Adrenal gland (tissue), 12 donors: Measurements from ENCODE around the gene TP53AIP1. TPM values are rescaled to one million over a fixed set of nuclear protein-coding genes. Genes with fewer than 3 reads are reported as not detected.

Experiments used
- DNase-seq, 7 donors: peaks; one replicate each; pipeline ENCODE4 v3.0.0-alpha.2; 2019 to 2020
- H3K27ac ChIP-seq, 5 donors: fragments of 200-600 bp; sonication (generic) in 4 of 5; 1 replicate in 3 of 5; 2 replicates in 2 of 5; pipeline versions ENCODE4 v1.5.1 to v1.8.0; 2016 to 2020; ENCODE audit warnings: mild to moderate bottlenecking in 1 of 5
- H3K27me3 ChIP-seq: fragments of 200-600 bp; 2 replicates; pipeline ENCODE4 v1.8.0; 2021
- H3K36me3 ChIP-seq, 2 donors: fragments of 200-600 bp; replicated peaks in 1 of 2; 1 replicate in 1 of 2; 2 replicates in 1 of 2; pipeline versions ENCODE4 v1.5.1 to v1.8.0; 2018 to 2022
- H3K4me1 ChIP-seq, 2 donors: fragments of 200-600 bp; replicated peaks in 1 of 2; 1 replicate in 1 of 2; 2 replicates in 1 of 2; pipeline versions ENCODE4 v1.5.1 to v1.8.0; 2018 to 2021
- H3K4me3 ChIP-seq, 4 donors: fragments of 200-600 bp; sonication (generic) in 3 of 4; one replicate each; pipeline ENCODE4 v1.5.1; 2016 to 2018
- H3K9me3 ChIP-seq, 3 donors: fragments of 200-600 bp; sonication (generic) in 1 of 3; replicated peaks in 1 of 3; 1 replicate in 2 of 3; 2 replicates in 1 of 3; pipeline versions ENCODE4 v1.5.1 to v1.8.0; 2016 to 2021
- POLR2A ChIP-seq, 2 donors: fragments of 450-650 bp; IDR thresholded peaks; one replicate each; pipeline ENCODE4 v1.6.1; 2017; ENCODE audit warnings: antibody characterized with exemption in 2 of 2, mild to moderate bottlenecking in 2 of 2, moderate library complexity in 1 of 2
- WGBS, 4 donors: extraction: QIAGEN DNeasy Blood & Tissue Kit in 2 of 4; methylation state at CpG; one replicate each; pipeline versions ENCODE4 v1.1.5 to v1.1.7; 2013 to 2017; 5-methylcytosine and 5-hydroxymethylcytosine counted together
- intact Hi-C, 2 donors: fragments of 100-400 bp; cut with DNase I; formaldehyde crosslinking; loops; one replicate each; pipeline versions ENCODE4 v1.14.1 to v1.15.0; 2022 to 2023
- polyA plus RNA-seq, 3 donors: library from polyadenylated mRNA; stranded (reverse); fragments of 200-250 nt in 2 of 3; fragments of 350-450 nt in 1 of 3; fragmentation: Illumina TruSeq in 1 of 3; extraction: RNeasy Lipid Tissue Mini Kit (QIAGEN cat#74804) in 1 of 3; gene quantifications; one replicate each; pipeline ENCODE4 v1.2.3, GENCODE V29; 2013 to 2014
- total RNA-seq, 9 donors: library from RNA; depleted of rRNA in 4 of 9; stranded (reverse); fragments of >200 nt in 4 of 9; fragments of 120-200 nt in 1 of 9; fragmentation: NEBNext Ultra II Directional in 1 of 9; extraction: Animal tissue kit (Norgen Biotek cat#: 25700) in 1 of 9; gene quantifications; one replicate each; pipeline versions ENCODE4 v1.1.0 to v1.2.4, GENCODE V29; 2013 to 2023
- TF ChIP-seq, protein P1 (sequence below), 6 experiments: fragments of 450-650 bp in 4 of 6; fragments of 200-600 bp in 2 of 6; sonication (generic) in 1 of 6; IDR thresholded peaks; 1 replicate in 5 of 6; 2 replicates in 1 of 6; pipeline versions ENCODE4 v1.5.1 to v1.8.0; 2016 to 2021; ENCODE audit warnings: antibody characterized with exemption in 6 of 6, mild to moderate bottlenecking in 2 of 6, moderate library complexity in 1 of 6
- donor health status: healthy with polysubstance abuse.
- donor health status: Bipolar disorder and iron deficiency.
- donor health status: DM: yes; HTN: yes; CAD: no.
- donor health status: DM: no; HTN: no; CAD: no.
- donor health status: DM: no; HTN: no; CAD: no.
- donor health status: DM: yes; HTN: yes; CAD: no.

Gene TP53AIP1
- total and polyA plus RNA-seq, 12 donors = 0.11 to 1.7 (median 0.30) TPM; not detected in 2

- Histone ChIP-seq H3K4me1 (no peaks in the 10 kb centered on the region), H3K27me3 (no peaks in the 10 kb centered on the region), H3K9me3 (no peaks in the 10 kb centered on the region), H3K36me3 (no peaks in the 10 kb centered on the region), H3K27ac (no peak overlapping the region), H3K4me3 (no peak overlapping the region)
- 95 to 98% (median 97%) methylated on average over 6 to 7 of the region's 7 CpGs for WGBS, 4 donors
- intact Hi-C loops = no loop called here
- DNase-seq = no peak
- TF ChIP-seq, protein P1, sequence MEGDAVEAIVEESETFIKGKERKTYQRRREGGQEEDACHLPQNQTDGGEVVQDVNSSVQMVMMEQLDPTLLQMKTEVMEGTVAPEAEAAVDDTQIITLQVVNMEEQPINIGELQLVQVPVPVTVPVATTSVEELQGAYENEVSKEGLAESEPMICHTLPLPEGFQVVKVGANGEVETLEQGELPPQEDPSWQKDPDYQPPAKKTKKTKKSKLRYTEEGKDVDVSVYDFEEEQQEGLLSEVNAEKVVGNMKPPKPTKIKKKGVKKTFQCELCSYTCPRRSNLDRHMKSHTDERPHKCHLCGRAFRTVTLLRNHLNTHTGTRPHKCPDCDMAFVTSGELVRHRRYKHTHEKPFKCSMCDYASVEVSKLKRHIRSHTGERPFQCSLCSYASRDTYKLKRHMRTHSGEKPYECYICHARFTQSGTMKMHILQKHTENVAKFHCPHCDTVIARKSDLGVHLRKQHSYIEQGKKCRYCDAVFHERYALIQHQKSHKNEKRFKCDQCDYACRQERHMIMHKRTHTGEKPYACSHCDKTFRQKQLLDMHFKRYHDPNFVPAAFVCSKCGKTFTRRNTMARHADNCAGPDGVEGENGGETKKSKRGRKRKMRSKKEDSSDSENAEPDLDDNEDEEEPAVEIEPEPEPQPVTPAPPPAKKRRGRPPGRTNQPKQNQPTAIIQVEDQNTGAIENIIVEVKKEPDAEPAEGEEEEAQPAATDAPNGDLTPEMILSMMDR (IDR thresholded peaks at IDR 0.05) = no peak
- TF ChIP-seq POLR2A (IDR thresholded peaks at IDR 0.05) = no peak
Observed at GRCh38 chr11:128934351-128934750, 8.3 kb downstream of the TP53AIP1 start.

- TF ChIP-seq, protein P1 (IDR thresholded peaks at IDR 0.05) = no peak
- TF ChIP-seq POLR2A (IDR thresholded peaks at IDR 0.05) = no peak
- no peak for DNase-seq
- intact Hi-C loops = no loop called here
- Histone ChIP-seq H3K4me1 (no peaks in the 10 kb centered on the region), H3K27me3 (no peaks in the 10 kb centered on the region), H3K27ac (no peak overlapping the region), H3K9me3 (no peaks in the 10 kb centered on the region), H3K36me3 (no peaks in the 10 kb centered on the region), H3K4me3 (no peak overlapping the region)
- WGBS, 4 donors = 69 to 84% (median 82%) methylated on average over 7 of the region's 7 CpGs
Observed at GRCh38 chr11:128933481-128934178, 9.0 kb downstream of the TP53AIP1 start.

DNA sequence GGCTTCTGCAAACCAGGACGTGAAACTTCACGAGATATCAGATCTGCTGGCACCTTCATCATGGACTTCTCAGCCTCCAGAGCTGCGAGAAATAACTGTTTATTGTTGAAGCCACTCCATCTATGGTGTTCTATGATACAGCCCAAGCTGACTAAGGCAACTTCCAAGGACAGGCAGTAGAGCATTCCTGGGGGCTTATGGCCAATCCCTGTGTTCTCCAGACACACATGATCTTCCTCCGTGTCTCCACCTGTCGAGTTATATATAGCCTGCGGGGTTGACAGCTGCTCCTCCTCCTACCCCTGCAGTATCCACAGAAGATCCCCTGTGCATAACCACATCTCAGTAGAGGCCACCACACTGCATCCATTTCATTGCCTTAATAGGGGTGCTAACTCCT lies 11.0 kb downstream of the TP53AIP1 start:
- 79 to 91% (median 88%) methylated on average over 6 of the region's 6 CpGs for WGBS, 4 donors
- Histone ChIP-seq H3K4me1 (no peaks in the 10 kb centered on the region), H3K4me3 (no peak overlapping the region), H3K36me3 (no peaks in the 10 kb centered on the region), H3K9me3 (no peaks in the 10 kb centered on the region), H3K27me3 (no peaks in the 10 kb centered on the region), H3K27ac (no peak overlapping the region)
- intact Hi-C loops = no loop called here
- no peak for DNase-seq
- no peak for TF ChIP-seq POLR2A (IDR thresholded peaks at IDR 0.05)
- TF ChIP-seq, protein P1 (IDR thresholded peaks at IDR 0.05) = no peak

- TF ChIP-seq, protein P1 (IDR thresholded peaks at IDR 0.05) = no peak
- TF ChIP-seq POLR2A (IDR thresholded peaks at IDR 0.05) = no peak
- Histone ChIP-seq H3K9me3 (no peaks in the 10 kb centered on the region), H3K4me1 (no peaks in the 10 kb centered on the region), H3K27me3 (no peaks in the 10 kb centered on the region), H3K36me3 (no peaks in the 10 kb centered on the region), H3K27ac (no peak overlapping the region), H3K4me3 (no peak overlapping the region)
- intact Hi-C loops = no loop called here
- no peak for DNase-seq
- WGBS, 4 donors = 82 to 85% (median 84%) methylated on average over 3 of the region's 3 CpGs
Observed at GRCh38 chr11:128931066-128931465, 11.6 kb downstream of the TP53AIP1 start.
